Thyroid gland (tissue), 4 donors: ENCODE measurements around the gene CD46.

Experiments
- CTCF ChIP-seq, 6 experiments: fragments of 200-600 bp in 3 of 6; fragments of 450-650 bp in 3 of 6; sonication (generic) in 3 of 6; IDR thresholded peaks; one replicate each; pipeline ENCODE4 v1.5.1; 2016 to 2019; ENCODE audit warnings: antibody characterized with exemption in 6 of 6, mild to moderate bottlenecking in 2 of 6, inconsistent platforms in 1 of 6, moderate library complexity in 1 of 6
- POLR2A ChIP-seq, 2 donors: fragments of 450-650 bp; IDR thresholded peaks; one replicate each; pipeline ENCODE4 v1.6.1; 2017; ENCODE audit warnings: antibody characterized with exemption in 2 of 2, mild to moderate bottlenecking in 2 of 2, moderate library complexity in 1 of 2

GRCh38 chr1:207804721-207805468, 53.0 kb downstream of the CD46 start:
- TF ChIP-seq CTCF (IDR thresholded peaks at IDR 0.05) (no peak), POLR2A (IDR thresholded peaks at IDR 0.05) (no peak)
